ENCODE measurements around the gene FAM151A. TPM values are rescaled to one million over a fixed set of nuclear protein-coding genes. Genes with fewer than 3 reads are reported as not detected.
"Not testable (repeated sequence)": the region's sequence is repeated elsewhere in the genome, so short reads cannot be mapped to it uniquely, and the experiment has no call there.

The FAM151A gene
- total RNA-seq, 1 donor from 2014 or later: not detected

- DNase-seq (ENCODE audit: low read depth): not testable (repeated sequence)
These were observed 13.4 kb upstream of the FAM151A start for GRCh38 chr1:54636461-54637446.

DNA sequence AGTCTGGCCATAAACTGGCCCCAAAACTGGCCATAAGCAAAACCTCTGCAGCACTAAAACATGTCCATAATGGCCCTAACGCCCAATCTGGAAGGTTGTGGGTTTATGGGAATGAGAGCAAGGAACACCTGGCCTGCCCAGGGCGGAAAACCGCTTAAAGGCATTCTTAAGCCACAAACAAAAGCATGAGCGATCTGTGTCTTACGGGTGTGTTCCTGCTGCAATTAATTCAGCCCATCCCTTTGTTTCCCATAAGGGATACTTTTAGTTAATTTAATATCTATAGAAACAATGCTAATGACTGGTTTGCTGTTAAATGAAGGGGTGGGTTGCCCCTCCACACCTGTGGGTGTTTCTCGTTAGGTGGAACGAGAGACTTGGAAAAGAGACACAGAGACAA lies 12.5 kb upstream of the FAM151A start:
- not testable (repeated sequence) for DNase-seq (ENCODE audit: low read depth)

DNA sequence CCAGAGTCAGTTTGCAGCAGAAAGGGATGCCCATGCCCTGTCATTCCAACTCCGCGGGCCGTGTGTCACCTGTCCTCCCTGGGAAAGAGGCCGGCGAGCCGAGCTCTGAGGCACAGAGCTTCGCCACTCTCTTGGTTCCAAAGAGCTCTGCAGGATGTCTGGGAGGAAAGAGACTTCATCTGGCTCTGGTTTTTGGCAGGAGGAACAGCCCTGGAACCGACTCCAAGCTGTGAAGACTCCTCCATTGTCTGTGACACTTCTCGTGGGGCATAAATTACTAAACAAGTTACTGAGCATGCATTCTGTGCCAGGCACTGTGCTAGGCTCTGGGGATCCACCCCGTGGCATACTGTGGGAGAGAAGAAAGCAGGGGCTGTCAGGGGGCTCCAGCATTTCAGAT lies 3.9 kb upstream of the FAM151A start:
- DNase-seq (ENCODE audit: low read depth): no peak

DNA sequence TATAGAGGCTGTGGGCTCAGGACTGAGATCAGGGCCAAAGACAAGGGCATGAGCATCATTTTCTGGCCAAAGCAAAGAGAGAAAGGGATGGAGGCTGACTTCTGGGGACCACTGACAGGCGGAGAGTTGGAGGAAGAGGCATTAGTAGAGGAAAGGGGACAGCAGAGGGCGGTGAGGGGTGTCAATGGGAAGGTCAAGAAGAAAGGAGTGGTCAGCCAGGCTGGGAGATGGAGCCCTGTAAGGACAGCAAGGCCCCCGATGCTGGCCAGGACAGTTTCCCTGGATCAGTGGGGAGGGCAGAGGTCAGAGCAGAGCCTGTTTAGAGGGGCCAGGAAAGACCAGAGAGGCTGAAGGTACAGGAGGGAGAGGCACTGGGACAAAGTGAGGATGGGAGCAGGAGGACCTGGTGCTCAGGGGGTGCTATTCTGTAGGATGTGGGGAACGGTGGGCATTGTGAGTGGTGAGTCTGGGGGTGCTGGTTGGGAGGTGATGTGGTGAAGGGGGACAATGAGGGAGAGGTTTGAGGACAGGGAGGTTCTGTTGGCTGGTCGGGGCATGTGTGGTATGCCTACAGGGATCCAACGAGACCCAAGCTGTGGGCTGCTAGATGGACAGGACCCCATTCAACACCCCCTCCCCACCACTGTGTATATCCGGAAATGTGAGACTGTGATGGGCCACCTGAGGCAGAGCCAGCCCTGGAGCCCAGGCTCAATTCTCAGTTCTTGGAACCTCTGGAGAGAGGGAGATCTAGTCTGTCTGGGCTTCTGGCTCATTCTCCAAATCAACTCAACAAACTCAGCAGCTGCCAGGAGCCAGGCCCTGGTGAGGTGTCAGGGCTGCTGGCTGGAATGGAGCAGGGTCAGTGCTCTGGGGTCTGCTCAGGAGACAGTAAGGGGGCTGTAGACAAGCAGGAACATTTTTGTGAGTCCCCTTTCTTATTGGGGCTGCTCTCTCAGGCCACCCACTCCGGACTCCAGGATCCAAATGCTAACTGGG lies 1.4 kb upstream of the FAM151A start:
- DNase-seq (ENCODE audit: low read depth): no peak

- no peak for DNase-seq (ENCODE audit: low read depth)
These were observed 3.6 kb downstream of the FAM151A start for GRCh38 chr1:54619749-54620148.

GRCh38 chr1:54615531-54616279 lies 7.6 kb downstream of the FAM151A start:
- no peak for DNase-seq (ENCODE audit: low read depth)

DNA sequence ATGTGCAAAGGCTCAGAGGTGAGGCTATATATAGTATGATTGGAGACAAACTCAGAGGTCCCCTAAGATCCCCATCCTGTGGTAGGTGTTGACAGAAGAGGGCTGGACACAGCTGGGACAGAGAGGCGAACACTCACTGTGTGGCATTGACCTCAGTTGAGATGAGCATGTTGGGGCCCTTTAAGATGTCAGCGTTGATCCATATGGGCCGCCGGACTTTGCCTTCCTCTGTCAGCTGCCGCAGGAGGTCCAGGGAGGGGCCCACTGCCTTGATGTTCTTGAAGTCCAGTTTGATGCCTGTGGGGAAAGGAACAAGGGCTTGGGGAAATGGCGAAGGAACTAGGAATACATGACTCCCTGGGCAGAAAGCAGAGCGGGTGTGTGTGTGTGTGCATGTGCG lies 8.8 kb downstream of the FAM151A start:
- no peak for DNase-seq (ENCODE audit: low read depth)

GRCh38 chr1:54614024-54614423 lies 9.3 kb downstream of the FAM151A start:
- no peak for DNase-seq (ENCODE audit: low read depth)

DNA sequence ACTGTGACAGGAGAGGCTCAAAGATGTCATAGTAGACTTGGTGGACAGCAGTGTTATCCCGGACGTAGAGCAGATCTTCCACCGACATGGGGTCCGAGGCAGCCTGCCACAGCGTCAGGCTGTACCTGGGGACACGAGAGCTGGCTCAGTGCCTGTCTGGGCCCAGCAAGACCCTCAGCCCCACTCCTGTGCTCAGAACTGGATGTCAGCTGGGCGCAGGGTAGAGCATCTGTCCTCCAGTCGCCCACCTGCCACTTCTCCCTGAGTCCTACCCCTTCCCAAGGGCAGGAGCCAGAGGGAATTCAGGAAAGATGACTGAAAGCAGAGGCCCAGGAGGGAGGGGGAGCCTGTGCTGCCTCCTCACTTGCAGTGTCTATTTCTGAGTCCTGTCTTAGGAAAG lies 11.7 kb downstream of the FAM151A start:
- DNase-seq (ENCODE audit: low read depth): no peak

GRCh38 chr1:54610601-54611580 lies 12.4 kb downstream of the FAM151A start:
- no peak for DNase-seq (ENCODE audit: low read depth)

DNA sequence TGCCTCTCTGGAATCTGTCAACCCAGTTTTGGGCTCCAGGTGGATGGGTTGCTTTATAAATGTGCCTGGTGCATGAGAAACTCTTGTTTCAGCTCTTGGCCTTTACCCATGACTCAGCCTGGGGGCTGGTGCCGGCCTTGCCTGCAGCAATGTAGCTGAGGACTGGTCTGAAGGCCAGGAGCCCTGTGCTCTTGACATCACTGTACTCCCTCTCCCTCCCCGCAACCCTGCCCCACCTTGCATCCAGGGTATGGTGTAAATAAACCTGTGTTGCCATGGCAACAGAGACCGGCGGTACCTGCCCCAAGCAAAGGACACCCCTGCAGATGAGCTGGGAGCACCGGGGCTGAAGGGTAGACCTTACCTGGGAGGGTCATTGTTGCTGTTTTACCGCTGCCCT lies 13.3 kb downstream of the FAM151A start:
- DNase-seq (ENCODE audit: low read depth): no peak

DNA sequence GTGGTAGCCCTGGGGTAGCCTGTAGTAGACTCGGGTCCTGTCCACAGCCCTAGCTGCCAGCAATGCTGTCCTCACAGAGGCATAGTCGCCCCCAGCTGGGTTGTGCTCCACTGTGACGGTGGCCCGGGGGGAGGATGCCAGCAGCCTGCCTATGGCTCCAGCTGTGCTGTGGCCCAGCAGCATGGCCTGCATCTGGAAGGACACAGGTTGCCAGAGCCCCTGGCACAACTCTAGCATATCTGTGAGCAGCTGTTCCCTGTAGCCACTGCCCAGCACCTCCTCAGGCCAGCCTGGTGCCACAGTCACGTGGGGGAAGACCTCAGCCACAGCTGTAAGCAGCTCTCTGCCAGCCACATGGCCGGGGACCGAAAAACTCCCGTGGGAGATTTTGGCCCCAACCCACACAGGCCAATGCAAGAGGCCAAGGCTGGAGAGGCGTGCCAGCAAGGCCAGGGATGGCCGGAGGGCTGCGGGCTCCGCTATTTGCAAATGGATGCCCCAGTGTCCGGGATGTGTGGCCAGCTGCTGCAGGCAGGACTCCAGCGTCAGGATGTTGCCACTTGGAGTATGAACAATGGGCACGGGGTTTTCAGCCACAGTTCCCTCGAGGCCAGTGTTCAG lies 13.9 kb downstream of the FAM151A start:
- DNase-seq (ENCODE audit: low read depth): no peak

DNA sequence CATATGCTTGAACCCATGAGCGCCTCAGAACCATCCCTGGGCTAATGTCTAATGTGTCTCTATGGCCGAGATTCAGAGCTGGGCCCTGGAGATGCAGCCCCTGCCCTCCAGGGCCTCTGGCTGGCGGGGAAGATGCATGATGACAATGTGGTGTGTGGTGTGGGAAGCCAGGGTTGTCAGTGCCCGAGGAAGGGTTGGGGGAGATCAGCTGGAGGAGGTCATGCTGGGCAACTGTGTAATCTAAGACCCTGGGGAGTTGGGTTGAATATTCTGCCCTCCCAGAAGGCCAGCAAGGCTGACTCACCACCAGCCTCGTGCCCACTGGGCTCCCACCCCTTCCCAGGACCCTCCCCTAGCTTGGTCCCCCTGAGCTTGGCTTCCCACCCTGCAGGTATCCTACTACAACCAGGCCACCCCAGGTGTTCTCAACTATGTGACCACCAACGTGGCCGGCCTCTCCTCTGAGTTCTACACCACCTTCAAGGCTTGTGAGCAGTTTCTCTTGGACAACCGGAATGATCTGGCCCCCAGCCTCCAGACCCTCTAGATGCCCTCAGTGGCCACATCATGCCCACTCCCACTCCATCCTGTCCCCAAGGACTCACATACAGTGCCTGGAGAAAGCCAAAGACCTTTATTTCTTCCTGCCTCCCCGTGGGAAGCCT lies 14.6 kb downstream of the FAM151A start:
- DNase-seq (ENCODE audit: low read depth): no peak

GRCh38 chr1:54607821-54608565 lies 15.3 kb downstream of the FAM151A start:
- DNase-seq (ENCODE audit: low read depth): no peak

- no peak for DNase-seq (ENCODE audit: low read depth)
These were observed 16.4 kb downstream of the FAM151A start for GRCh38 chr1:54606990-54607325.

DNA sequence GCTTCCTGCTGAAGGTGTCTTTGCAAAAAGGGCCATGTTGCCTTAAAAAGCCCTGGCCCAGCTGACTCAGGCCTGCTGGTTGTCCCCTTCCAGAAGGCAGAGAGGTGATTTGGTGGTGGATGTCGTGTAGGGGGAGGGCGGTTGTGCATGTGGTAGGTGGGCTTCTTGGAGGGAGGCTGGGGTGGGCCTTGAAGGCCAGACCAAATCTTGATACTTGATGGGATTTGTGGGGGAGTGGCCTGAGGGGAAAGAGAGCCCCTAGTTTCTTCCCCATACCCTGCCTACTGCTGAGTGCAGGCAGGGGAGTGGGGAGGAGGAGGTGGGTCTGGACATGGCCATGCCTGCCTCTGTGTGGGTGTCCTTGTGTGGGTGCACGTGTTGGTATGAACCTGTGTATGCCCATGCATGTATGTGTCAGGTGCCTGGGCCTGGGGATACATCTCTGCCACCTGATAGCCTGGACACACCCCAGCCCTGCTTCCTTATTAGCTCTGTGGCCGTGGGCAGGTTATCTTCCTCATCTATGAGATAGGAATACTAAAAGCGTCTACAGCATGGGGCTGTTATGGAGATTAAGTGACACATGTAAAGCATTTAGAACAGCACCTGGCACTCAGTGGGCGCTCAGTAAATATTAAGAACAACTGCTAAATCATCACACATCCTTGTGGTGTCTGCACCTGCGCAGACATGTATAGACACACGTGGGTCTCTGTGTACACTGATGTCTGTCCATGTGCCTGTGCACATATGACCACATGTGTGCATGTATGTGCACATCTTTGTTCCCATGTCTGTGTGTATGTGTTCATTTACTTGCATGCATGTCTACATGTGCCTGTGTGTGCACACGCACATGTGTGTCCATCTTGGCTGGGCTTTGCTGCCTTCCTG lies 17.0 kb downstream of the FAM151A start:
- no peak for DNase-seq (ENCODE audit: low read depth)

DNA sequence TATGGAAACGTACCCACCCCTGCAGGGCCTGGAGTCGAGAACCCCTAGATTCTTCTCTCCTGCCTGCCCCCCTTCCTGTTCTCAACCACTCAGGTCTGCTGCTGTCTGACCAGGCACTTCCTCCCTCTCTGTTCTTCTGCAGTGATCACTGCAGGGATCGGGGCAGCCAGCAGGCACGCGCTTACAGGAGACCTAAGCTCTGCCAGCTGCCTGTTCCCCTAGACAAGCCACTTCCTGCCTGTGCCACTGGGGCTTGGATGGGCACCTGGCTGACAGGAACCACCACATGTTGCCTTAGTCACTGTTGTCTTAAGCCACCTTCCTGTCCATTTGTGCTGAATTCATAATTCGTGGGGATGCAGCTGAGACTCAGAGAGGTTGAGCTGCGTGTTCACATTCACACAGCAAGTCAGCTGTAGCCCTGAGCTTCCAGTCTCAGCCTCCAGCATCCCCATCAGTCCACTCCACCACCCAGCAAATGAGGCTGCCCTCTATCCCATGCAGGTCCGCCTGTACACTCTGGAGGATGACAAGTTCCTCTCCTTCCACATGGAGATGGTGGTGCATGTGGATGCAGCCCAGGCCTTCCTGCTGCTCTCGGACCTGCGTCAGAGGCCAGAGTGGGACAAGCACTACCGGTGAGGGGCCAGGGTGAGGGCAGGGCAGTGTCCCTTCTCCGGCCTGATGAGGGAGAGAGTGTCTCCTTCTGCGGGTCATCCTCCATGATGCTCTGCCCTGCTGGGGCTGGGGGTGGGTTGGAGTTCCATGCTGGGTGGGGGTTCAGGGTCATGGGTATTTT lies 18.6 kb downstream of the FAM151A start:
- no peak for DNase-seq (ENCODE audit: low read depth)
